NB4 (cell line): ENCODE data around the gene DSE.

Source experiments
- POLR2A ChIP-seq: IDR thresholded peaks from 2 replicates; pipeline ENCODE4 v1.6.1; 2011; ENCODE audit warnings: mild to moderate bottlenecking; ENCODE audit not compliant: insufficient read length; ENCODE audit errors: extremely low read depth
- TF ChIP-seq, protein P1 (sequence below): IDR thresholded peaks from one replicate; pipeline ENCODE4 v1.5.1; 2012; ENCODE audit warnings: low read depth, low read length

DNA sequence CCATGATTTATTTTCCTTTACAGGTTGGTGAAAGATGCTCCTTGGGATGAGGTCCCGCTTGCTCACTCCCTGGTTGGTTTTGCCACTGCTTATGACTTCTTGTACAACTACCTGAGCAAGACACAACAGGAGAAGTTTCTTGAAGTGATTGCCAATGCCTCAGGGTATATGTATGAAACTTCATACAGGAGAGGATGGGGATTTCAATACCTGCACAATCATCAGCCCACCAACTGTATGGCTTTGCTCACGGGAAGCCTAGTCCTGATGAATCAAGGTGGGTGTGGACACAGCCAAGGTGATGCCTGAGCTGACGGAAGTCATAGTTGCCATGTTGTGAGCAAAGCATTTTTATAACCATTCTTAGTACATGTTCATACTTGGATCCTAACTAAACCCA is 55.8 kb downstream of the DSE start:
- TF ChIP-seq, protein P1, sequence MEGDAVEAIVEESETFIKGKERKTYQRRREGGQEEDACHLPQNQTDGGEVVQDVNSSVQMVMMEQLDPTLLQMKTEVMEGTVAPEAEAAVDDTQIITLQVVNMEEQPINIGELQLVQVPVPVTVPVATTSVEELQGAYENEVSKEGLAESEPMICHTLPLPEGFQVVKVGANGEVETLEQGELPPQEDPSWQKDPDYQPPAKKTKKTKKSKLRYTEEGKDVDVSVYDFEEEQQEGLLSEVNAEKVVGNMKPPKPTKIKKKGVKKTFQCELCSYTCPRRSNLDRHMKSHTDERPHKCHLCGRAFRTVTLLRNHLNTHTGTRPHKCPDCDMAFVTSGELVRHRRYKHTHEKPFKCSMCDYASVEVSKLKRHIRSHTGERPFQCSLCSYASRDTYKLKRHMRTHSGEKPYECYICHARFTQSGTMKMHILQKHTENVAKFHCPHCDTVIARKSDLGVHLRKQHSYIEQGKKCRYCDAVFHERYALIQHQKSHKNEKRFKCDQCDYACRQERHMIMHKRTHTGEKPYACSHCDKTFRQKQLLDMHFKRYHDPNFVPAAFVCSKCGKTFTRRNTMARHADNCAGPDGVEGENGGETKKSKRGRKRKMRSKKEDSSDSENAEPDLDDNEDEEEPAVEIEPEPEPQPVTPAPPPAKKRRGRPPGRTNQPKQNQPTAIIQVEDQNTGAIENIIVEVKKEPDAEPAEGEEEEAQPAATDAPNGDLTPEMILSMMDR: no peak
- no peak for TF ChIP-seq POLR2A
